HG02973 (cell line): ENCODE data around the gene BLOC1S2.
"Not testable (repeated sequence)": the region's sequence is repeated elsewhere in the genome, so short reads cannot be mapped to it uniquely, and the experiment has no call there.

ENCODE experiments used
- ATAC-seq: cut with Tn5 transposase; IDR thresholded peaks from one replicate; pipeline ENCODE4 v1.9.1; 2021; ENCODE audit warnings: moderate library complexity; ENCODE audit not compliant: unreplicated experiment

Gene BLOC1S2

DNA sequence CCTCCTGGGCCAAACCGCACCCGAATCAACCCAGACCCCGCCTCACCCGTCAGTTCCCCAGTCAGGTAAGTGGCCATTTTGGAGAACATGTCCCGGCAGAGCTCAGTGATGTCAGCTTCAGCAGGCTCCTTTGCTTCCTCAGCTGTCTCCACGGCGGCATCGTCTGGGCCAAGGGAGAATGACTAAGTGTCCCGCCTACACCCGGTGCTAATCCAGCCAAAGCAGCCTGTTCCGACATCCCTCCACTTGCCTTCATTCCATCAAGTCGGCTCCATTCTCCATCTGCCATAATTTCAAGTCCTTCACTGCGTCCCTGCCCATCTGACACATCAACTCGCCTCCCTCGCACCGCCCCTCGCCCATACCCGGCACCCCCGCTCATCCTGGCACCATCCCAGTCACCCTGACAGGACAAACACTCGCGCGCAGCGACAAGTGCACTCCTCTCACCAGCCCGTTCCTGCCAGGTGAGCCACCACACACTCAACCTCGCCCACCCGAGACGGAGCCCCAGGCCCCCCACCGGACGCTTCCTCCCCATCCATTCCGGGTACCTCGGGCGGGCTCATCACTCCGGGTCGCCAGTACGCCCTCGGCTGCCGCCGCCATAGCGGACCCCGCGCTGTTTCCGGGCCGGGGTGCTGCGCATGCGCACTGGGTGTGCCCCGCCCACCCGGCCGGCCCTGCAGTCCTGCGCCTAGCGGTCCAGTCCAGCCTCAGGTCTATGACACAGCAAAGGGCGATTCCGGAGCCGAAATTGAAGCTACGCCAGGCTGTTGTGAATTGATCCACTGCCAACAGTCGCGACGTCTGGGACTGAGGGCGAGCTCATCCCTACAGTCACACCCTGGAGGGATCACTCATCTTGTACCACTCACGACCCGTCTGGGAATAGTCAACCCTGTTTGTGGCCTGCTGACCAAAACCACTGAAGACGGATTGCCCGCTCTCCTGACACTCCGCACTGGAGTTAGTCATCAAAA is at the start of gene BLOC1S2:
BLOC1S2 (minus strand) TSS at position 630 of the 983 bp plus-strand sequence; CDS start at position 609, 21 bp downstream.
- ATAC-seq = peak; percentile 75

DNA sequence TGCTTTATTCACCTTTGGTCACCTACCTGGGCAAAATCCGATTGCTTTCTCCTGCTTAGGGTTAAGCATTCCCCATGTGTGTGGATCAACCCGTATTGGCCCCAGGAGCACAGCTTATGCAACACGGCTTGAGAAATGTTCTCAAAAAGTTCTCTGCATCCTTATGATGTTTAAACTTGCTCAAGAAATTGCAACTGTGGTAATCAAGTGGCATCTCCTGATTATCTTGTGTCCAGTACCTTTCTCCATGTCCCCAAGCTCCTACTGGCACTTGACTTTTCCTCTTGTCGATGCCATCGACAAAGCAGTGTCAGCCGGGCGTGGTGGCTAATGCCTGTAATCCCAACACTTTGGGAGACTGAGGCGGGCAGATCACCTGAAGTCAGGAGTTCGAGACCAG is 48.3 kb upstream of the BLOC1S2 start:
- no peak for ATAC-seq

DNA sequence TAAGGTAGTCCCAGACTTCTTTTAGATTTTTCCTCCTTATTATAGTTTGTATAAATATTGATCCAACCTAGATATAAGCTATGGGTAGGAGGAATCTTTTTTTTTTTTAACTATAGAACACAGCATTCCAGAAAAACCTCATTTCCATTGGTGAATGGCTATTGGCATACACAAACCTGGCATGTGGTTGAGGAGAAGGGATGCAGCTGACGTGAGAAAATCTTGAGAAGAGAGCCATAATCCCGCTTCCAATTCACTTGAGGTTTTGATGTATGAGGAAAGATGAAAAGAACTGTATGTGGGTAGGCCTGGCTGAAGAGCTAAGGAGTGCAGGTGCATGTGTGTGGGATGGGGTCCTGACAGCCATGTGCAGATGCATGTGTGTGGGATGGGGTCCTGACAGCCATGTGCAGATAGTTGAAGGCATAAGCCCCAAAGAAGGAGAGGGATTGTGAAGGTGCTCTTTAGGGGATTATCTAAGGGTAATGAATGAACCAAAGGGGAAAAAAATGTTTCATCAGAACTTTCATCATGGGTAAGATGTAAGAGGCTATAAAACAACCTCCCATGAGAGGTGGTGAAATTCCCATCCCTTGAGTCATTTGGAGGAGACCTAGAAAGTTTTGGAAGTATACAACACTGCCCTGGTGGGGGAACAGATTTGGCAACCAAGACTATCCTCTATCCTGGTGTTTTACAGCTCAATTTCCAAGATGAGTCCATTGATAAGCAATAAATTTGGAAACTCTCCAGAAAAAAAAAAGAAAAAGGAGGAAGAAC is 47.4 kb upstream of the BLOC1S2 start:
- ATAC-seq = no peak

DNA sequence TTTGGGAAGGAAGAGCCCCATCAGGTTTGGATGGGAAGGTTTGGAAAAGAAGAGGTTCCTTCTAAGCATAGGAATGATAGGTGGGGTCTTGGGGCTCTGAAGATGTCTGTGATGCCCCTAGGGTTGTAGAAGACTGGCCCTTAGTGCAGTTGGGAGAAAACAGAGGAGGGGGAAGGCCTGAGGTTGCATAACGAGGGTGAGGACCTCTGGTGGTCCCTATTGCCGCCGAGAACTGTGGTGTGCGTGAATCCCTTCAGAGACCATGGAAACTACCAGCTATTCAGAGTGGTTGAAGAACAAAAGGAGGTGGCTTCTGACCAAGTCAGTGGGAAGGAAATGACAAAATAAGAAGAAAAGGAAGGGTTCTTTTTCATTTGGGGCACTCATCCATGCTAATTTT is 46.6 kb upstream of the BLOC1S2 start:
- no peak for ATAC-seq

DNA sequence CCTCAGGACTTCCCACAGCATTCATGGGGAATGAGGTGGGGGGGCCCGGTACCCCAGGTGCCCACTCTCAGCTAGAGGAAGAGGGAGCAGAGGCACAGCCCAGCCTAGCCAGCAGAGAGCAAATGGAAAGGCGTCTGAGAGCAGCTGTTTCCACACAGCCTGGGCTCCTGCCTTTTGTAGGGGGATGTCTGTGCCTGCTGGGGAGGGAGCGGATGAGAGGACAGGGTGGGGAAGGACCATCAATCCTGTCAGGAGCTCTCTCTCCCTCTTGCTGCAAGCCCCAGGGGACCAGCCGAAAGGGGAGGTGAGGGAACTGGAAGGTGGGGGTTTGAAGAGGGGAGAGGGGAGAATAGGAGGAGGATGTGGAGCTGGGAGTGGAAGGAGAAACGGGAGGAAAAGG is 43.6 kb upstream of the BLOC1S2 start, which contains the start of gene PKD2L1:
PKD2L1 (minus strand) TSS at position 150 of the 400 bp plus-strand sequence; CDS start at position 25, 125 bp downstream.
- no peak for ATAC-seq

DNA sequence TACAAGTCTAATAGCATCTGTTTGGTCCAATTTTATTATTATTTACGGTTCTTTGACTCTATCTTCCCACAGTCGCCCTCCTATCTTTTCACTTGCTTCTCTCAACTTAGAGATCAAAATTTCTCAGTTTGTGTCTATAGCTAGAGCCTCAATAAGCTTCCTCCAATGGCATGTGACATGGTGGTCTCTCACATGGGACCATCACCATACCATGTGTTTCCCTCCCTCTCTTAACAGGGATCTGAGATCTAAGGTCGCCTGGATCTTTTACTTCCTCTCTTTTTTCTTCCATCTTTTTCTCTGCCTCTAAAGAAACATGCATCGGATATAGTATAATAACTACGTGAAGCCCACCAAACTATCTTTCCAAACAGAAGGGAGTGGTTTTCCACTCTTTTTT is 41.7 kb upstream of the BLOC1S2 start:
- ATAC-seq = no peak

DNA sequence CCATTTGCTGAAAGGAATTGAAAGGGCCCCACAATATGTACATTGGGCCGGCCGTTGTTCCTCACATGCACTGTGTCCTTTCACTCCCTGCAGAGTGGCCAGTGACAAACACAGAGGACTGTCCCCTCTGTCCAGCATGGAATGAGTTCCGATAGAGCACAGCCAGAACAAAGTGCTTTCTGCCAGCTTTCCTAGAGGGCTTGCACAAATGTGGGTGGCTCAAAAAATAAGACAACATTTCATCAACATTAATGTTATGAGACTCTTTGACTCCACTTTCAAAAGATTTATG is 41.2 kb upstream of the BLOC1S2 start:
- ATAC-seq = no peak

DNA sequence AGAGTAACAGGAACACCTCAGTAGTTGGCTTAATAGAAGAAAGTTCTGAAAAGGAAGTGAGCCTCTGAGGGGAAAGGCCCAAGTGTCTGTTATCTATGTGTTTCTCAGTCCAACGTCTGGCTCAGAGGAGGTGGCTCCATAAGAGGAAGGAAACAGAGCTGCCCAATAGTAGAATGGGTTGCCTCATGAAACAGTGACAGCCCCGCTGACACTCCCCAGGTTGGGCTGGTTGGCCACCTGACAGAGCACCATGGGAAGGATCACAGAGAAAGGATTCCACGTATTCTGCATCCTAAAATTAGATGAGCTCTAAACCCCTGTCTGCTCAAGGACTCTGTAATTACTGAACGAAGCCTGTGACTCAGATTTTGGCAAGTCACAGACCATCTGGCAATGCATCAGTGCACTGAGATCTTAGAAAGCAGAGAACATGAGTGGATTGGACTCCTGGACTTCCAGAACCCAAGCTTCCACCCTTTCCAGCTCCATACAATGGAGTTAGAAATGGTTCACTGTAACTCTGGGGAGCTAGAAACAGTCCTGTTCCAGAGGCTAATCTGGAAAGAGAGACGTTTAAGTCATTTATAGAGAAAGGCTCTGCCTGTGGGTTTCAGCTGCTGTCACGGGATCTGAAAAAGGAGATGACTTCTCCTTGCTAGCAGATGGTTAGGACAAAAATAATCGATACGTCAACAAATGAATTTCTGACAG is 40.7 kb upstream of the BLOC1S2 start:
- peak; percentile 97 for ATAC-seq

DNA sequence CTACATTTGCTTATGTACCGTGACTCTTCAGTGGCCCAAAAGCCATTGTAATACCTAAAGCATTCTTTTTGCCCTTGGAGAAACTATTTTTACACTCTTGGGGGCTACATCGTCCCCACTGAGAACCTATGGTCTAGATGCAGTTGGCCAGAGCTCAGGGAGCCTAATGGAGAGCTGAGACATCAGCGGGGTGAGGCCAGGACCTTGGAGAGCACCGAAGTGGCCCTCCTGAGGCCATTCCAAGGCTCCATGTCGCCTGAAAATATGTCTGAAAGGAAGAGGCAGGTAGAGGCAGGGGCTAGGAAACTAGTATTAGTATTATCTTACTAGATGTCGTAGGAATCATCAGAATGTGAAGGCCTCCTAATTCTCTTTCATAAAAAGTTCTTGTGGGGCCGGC is 38.7 kb upstream of the BLOC1S2 start:
- no peak for ATAC-seq

DNA sequence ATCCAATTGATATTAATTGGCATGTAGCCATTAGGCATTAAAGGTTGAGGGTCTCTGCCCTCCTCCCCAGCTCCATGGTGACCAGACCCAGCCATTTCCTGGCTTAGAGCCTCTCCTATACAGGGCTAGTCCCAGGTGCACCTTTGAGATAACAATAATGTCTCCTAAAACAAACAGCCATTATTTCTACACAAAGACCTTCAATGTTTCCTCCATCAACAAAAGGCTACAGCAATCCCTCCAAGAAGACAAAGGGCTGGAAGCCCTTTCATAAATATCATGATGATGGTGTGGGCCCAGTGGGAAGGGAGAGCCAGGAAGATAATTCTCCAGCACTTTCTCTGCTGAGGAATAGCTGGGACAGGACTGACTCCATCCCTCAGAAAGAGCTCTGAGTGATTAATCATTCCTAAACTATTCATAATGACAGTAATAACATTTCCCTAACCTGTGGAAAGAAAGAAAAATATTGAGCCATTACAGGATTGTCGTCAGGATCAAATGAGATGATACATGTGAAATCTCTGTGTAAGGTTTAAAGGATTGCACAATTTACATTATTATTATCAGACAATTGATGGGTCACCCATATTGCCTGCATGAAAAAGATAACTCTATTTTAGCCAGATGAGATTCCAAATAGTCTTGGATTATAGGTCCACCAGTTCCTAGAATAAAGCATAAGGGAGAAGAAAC is 33.4 kb upstream of the BLOC1S2 start:
- ATAC-seq = no peak

DNA sequence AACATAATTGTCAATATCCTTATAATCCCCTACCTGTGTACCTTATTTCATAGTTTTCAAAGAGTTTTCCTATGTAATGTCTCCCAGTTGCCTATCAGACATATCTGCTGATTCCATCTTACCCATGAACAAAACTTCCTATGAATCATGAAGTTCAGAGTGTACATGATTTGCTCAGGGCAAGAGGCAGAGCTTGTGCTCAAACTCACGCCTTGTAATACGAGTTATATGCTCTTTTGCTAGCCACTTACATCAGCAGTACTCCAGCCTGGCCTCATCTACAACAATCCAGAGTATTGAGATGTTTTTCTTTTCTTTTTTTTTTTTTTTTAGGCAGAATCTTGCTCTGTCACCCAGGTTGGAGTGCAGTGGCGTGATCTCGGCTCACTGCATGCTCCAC is 31.7 kb upstream of the BLOC1S2 start:
- no peak for ATAC-seq

DNA sequence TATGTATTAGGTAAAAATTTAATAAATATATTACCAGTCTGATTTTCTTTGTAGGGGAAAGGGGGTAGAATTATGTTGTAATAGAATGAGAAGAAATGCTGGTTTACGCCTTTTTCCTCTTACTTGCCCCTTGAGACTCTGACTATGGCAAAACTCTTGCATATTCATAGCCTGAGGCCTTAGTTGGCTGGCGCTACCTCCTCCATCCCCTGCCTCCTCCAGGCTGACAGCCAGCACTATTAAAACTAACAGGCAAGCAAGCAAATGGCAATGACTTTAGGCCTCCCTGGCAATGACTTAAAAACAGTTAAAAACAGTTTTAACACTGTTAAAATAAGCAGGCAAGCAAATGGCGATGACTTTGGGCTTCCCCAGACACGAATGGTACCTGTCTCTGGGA is 29.1 kb upstream of the BLOC1S2 start:
- ATAC-seq = no peak

DNA sequence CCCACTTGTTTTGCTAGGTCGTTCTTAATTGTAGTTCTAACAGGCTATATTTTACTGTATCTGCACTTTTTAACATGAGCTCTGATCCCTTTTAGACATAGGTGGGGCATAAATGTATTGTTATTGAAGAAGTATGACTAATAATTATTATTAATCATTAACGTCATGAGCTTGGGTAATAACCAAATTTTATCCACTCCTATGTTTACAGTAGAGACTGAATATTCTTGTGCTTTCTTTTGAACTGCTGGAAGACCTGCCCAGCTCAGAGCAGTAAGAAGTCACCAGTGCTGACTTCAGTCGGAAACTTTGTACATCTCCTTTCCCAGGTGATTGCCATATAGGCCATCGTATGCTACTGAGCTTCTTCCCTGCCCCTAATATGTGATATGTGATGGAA is 24.8 kb upstream of the BLOC1S2 start:
- ATAC-seq = no peak

DNA sequence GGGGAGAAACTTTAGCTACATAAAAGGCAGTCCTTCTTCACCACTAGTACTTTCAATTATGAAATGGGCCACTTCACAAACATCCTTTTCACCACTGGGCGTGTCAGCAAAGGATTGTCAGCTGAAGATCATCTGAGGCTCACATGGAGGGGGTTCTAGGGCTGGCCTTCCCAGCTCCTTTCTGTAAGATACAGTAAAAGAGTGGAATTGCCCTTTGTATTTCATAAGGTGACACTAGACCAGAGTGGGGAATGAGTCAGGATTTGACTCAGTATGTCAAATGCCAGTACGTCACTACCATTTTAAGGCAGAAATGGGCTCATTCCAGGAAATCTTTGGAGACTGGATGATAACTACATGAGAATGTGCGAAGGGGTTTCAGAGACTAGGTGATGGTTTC is 21.2 kb upstream of the BLOC1S2 start:
- no peak for ATAC-seq

DNA sequence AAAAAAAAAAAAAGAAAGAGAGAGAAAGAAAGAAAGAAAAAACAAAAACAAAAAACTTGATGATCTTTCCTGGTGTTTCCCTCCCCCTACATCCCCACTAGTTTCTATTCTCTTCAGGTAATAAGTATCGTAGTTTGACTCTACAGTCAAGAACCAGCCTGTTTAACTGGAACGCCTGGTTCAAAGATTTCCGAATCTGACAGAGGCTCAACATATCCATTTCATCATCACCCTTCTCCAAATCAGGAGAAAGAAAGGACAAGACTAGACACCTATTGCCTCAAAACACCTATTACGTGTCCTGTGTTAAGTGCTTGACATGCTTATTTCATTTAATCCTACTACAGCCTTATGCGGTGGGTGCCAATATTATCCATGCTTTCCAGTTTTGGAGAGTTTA is 20.4 kb upstream of the BLOC1S2 start:
- no peak for ATAC-seq

DNA sequence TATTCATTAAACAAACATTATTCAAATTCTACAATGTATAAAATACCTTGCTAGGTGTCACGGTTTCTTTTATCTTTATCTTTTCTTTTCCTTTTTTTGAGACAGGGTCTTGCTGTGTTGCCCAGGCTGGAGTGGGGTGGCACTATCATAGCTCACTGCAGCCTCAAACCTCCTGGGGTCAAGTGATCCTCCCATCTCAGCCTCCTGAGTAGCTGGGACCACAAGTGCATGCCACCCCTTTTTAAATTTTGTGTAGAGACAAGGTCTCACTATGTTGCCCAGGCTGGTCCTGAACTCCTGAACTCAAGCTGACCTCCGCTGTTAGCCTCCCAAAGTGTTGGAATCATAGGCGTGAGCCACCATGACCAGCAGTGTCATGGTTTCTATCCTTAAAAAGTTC is 17.9 kb upstream of the BLOC1S2 start:
- no peak for ATAC-seq

DNA sequence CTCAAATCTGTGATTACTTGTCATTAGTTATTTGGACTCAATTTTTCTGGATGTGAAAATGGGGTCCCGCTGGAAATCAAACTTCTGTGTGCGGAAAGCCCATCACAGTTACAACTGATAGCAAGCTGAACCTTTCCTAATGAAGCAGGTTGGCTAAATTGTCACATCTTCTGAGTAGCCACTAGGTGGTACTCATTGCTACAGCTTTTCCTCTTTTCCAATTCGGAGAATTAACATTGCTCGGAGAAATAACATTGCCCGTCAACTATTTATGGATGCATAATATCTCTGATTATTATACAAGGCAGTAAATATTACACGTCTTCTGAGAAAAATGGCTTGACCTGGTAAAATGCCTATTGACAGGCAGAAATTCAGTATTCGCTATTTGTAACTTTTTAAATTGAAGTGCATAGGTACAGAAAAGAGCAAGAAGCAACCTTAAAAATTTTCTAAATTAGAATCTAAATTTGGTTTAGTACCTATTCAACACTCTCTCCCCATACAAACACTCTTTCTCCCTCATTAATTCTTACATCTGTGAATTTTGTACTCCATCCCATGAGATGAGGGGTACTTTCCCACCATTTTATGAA is 17.3 kb upstream of the BLOC1S2 start:
- ATAC-seq = no peak

DNA sequence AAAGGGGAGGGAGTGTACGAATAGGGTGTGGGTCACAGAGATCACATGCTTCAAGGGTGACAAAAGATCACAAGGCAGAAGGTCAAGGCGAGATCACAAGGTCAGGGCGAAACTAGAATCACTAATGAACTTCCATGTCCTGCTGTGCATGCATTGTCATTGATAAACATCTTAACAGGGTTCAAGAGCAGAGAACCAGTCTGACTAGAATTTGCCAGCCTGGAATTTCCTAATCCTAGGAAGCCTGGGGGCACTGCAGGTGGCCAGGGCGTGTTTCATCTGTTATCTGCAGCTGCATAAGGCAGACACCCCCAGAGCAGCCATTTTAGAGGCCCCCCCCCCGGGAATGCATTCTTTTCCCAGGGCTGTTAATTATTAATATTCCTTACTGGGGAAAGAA is 14.6 kb upstream of the BLOC1S2 start:
- ATAC-seq = not testable (repeated sequence)

DNA sequence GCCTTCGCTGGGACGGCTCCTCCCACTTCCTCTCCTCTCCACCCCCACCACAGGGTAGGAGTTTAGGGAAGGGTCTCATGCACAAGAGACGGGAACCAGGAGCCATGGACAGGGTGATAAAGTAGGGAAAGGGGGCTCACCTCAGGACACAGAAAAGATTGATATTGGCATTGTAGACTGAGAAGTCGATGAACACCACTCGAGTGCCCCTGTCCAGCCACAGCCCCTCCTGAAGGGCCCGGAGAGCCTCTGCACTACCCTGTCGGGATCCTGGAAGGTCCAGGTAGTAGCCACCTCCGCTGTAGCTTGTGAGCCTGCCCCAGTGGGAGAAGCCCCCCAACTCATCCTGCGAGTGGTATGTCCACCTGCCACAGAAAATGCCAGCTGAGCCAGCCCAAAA is 10.8 kb upstream of the BLOC1S2 start:
- ATAC-seq = no peak

DNA sequence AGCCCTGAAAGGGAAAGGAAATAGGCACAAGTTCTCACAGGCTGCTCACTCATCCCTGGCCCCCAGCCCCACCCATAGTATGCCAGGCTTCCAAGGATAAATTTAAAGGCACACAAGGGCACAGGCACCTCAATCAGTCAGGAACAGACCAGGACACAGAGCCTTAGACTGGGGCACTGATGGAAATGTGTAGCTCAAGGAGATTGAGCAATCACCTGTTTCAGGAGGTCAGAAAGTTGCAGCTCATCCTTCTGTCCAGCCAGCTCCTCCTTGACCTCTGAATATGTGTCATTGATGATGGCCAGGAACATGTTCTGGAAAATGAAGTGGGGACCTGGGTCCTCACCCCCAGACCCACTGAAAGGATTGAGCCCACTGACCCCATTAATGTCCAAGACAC is 6.6 kb upstream of the BLOC1S2 start:
- ATAC-seq = no peak
